Measurements from ENCODE around the gene PUM1.

- TF ChIP-seq SIN3A (IDR thresholded peaks at IDR 0.05; ENCODE audit: borderline replicate concordance, insufficient read depth, low read length) = no peak
- no peak for TF ChIP-seq POLR2AphosphoS5 (IDR thresholded peaks at IDR 0.05; ENCODE audit: low read depth, low read length)
- TF ChIP-seq REST (IDR thresholded peaks at IDR 0.05; ENCODE audit: insufficient read depth in 1 of 2, low read depth in 2 of 2, low read length in 2 of 2) = no peak
- no peak for TF ChIP-seq TAF1 (IDR thresholded peaks at IDR 0.05; ENCODE audit: borderline replicate concordance, insufficient read depth, low read length)
These were observed 156.7 kb downstream of the PUM1 start, which contains the start of gene SDC3 for GRCh38 chr1:30908696-30909364.

All from PFSK-1 (cell line).